Prostate gland (tissue), 2 donors: Measurements from ENCODE around the gene VEPH1. TPM values are rescaled to one million over a fixed set of nuclear protein-coding genes. Genes with fewer than 3 reads are reported as not detected.

ENCODE experiments used
- DNase-seq: peaks from one replicate; pipeline ENCODE4 v3.0.0-alpha.2; 2019; ENCODE audit warnings: low spot score
- H3K27ac ChIP-seq, 2 donors: fragments of 200-600 bp; sonication (generic); 2 replicates each; pipeline ENCODE4 v1.5.1; 2017 to 2019
- H3K27me3 ChIP-seq: fragments of 200-600 bp; sonication (generic); replicated peaks from 2 replicates; pipeline ENCODE4 v1.5.1; 2019; ENCODE audit not compliant: insufficient read depth
- H3K36me3 ChIP-seq, 2 donors: fragments of 200-600 bp; sonication (generic); 1 replicate in 1 of 2; 2 replicates in 1 of 2; pipeline versions ENCODE4 v1.5.1 to v1.8.1; 2017 to 2019
- H3K4me1 ChIP-seq: fragments of 200-600 bp; sonication (generic); replicated peaks from 2 replicates; pipeline ENCODE4 v1.5.1; 2019
- H3K4me3 ChIP-seq, 2 donors: fragments of 200-600 bp; sonication (generic); 2 replicates each; pipeline ENCODE4 v1.5.1; 2017 to 2019
- H3K9me3 ChIP-seq: fragments of 200-600 bp; sonication (generic); 2 replicates; pipeline ENCODE4 v1.5.1; 2017
- CTCF ChIP-seq, 4 experiments: fragments of 200-600 bp in 2 of 4; fragments of 450-650 bp in 2 of 4; sonication (generic) in 2 of 4; IDR thresholded peaks; 1 replicate in 3 of 4; 2 replicates in 1 of 4; pipeline ENCODE4 v1.5.1; 2016 to 2019; ENCODE audit warnings: antibody characterized with exemption in 4 of 4, mild to moderate bottlenecking in 2 of 4, moderate library complexity in 2 of 4
- POLR2A ChIP-seq: fragments of 450-650 bp; IDR thresholded peaks from one replicate; pipeline ENCODE4 v1.6.1; 2016; ENCODE audit warnings: antibody characterized with exemption, mild to moderate bottlenecking
- POLR2AphosphoS5 ChIP-seq: sonication (generic); formaldehyde crosslinking; IDR thresholded peaks from one replicate; pipeline ENCODE4 v1.6.1; 2017; ENCODE audit warnings: antibody characterized with exemption
- WGBS: methylation state at CpG from one replicate; pipeline ENCODE4 v1.1.5; 2018; 5-methylcytosine and 5-hydroxymethylcytosine counted together
- intact Hi-C: fragments of 100-400 bp; cut with DNase I; formaldehyde crosslinking; loops from one replicate; pipeline ENCODE4 v1.14.2; 2022
- total RNA-seq, 2 donors: library from RNA; depleted of rRNA; stranded (reverse); fragments of >200 nt; gene quantifications; one replicate each; pipeline ENCODE4 v1.1.0, GENCODE V29; 2016

Gene VEPH1
- total RNA-seq, 2 donors from 2014 or later: 1.4 to 3.4 TPM

- 71% methylated on average over 13 of the region's 13 CpGs for WGBS
- H3K9me3 ChIP-seq: no peaks in the 10 kb centered on the region
- intact Hi-C loops: no loop called here
- no peaks in the 10 kb centered on the region for H3K4me1 ChIP-seq
- H3K27me3 ChIP-seq: no peaks in the 10 kb centered on the region
- DNase-seq: no peak
- no peak overlapping the region for H3K27ac ChIP-seq
- no peaks in the 10 kb centered on the region for H3K36me3 ChIP-seq
- TF ChIP-seq CTCF (IDR thresholded peaks at IDR 0.05) (no peak), POLR2A (no peak)
- H3K4me3 ChIP-seq: peak overlapping the region; percentile 25 to 27
These were observed 40.4 kb upstream of the VEPH1 start for GRCh38 chr3:157543501-157544035.

DNA sequence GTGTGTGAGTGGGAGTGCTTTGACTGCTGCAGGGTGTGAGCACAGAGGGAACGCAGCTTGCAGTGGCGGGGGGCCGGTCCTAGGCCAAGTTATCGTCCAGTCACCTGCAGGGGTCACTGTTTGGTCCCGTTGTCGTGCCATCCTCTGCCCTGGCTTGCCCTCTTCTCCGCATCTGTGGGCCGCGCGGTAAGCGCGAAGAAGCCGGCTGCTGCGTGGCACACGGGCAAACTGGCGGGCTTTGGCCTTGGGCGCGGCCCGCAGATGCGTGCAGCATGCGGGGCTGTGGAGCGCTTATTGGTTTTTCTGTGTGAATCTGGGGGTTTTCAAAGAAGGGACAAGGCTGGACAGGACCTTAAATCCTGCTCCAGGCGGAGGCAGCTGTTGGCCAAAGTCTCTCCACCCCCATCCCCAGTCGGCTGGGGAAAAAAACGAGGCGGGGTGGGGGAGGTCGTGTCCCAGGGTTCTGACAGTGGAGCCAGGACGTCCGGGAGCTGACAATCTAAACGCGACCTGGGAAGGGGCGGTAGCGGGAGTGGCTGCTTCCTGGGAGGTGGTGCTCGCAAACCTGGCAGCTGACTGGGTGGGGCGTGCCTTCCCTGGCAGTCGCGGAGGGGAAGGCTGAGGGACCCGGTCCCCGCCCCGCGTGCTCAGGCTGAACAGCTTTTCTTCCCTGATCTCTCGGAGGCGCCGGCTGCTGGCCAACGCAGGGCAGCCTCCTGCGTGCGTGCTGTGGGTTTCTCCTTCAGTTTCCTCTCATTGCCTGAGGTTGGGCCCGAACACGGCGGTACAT, 39.7 kb upstream of the VEPH1 start:
- no peak for TF ChIP-seq CTCF (IDR thresholded peaks at IDR 0.05)
- peak; percentile 30 for TF ChIP-seq POLR2AphosphoS5
- Histone ChIP-seq H3K4me1 (no peaks in the 10 kb centered on the region), H3K36me3 (no peaks in the 10 kb centered on the region), H3K4me3 (peak overlapping the region; percentile 25 to 27), H3K27ac (peak overlapping the region in 1 of 2 donors; percentile 37), H3K9me3 (no peaks in the 10 kb centered on the region), H3K27me3 (no peaks in the 10 kb centered on the region)
- intact Hi-C loops: no loop called here
- 5% methylated on average over 43 of the region's 50 CpGs for WGBS
- DNase-seq: peak; percentile 59

GRCh38 chr3:157541506-157542236, 38.5 kb upstream of the VEPH1 start:
- H3K27ac ChIP-seq: no peak overlapping the region
- H3K4me3 ChIP-seq: no peak overlapping the region
- no peaks in the 10 kb centered on the region for H3K36me3 ChIP-seq
- H3K4me1 ChIP-seq: no peaks in the 10 kb centered on the region
- WGBS: 69% methylated on average over 6 of the region's 6 CpGs
- no peaks in the 10 kb centered on the region for H3K27me3 ChIP-seq
- H3K9me3 ChIP-seq: no peaks in the 10 kb centered on the region
- intact Hi-C loops: no loop called here
- DNase-seq: no peak
- TF ChIP-seq CTCF (IDR thresholded peaks at IDR 0.05): no peak
- no peak for TF ChIP-seq POLR2AphosphoS5
- no peak for TF ChIP-seq POLR2A

- 71% methylated on average over 3 of the region's 3 CpGs for WGBS
- Histone ChIP-seq H3K9me3 (no peaks in the 10 kb centered on the region), H3K27ac (no peak overlapping the region), H3K27me3 (no peaks in the 10 kb centered on the region), H3K36me3 (no peaks in the 10 kb centered on the region), H3K4me1 (no peaks in the 10 kb centered on the region), H3K4me3 (no peak overlapping the region)
- TF ChIP-seq POLR2AphosphoS5 (no peak), CTCF (IDR thresholded peaks at IDR 0.05) (no peak), POLR2A (no peak)
- intact Hi-C loops: no loop called here
- no peak for DNase-seq
These were observed 37.4 kb upstream of the VEPH1 start for GRCh38 chr3:157540656-157541055.
